BE2C (cell line): ENCODE data around the gene SERPINI1.

Source experiments
- DNase-seq: peaks from one replicate; pipeline ENCODE4 v3.0.0-alpha.2; 2020
- H3K27me3 ChIP-seq: fragments of 250-450 bp; sonication (Bioruptor Pico); 2 replicates; pipeline ENCODE4 v1.5.1; 2020; ENCODE audit warnings: mild to moderate bottlenecking
- H3K36me3 ChIP-seq: fragments of 250-450 bp; sonication (Bioruptor Pico); 2 replicates; pipeline ENCODE4 v1.5.1; 2020; ENCODE audit warnings: mild to moderate bottlenecking
- H3K4me1 ChIP-seq: fragments of 250-450 bp; sonication (Bioruptor Pico); 2 replicates; pipeline ENCODE4 v1.5.1; 2020
- H3K4me3 ChIP-seq: 2 replicates; pipeline ENCODE4 v1.5.1; 2011; ENCODE audit warnings: low read depth, low read length
- H3K9me3 ChIP-seq: fragments of 250-450 bp; sonication (Bioruptor Pico); 2 replicates; pipeline ENCODE4 v1.5.1; 2020
- CTCF ChIP-seq: IDR thresholded peaks from 2 replicates; pipeline ENCODE4 v1.5.1; 2012; ENCODE audit warnings: mild to moderate bottlenecking, low read depth, low read length

SERPINI1 gene

GRCh38 chr3:167837466-167837865 is 101.9 kb downstream of the SERPINI1 start:
- no peak for TF ChIP-seq CTCF
- DNase-seq = no peak
- Histone ChIP-seq H3K4me1 (no peaks in the 10 kb centered on the region), H3K9me3 (no peaks in the 10 kb centered on the region), H3K36me3 (no peaks in the 10 kb centered on the region), H3K4me3 (no peak overlapping the region), H3K27me3 (peaks cover 5% of the 10 kb centered on the region)

- TF ChIP-seq CTCF = no peak
- no peaks in the 10 kb centered on the region for H3K36me3 ChIP-seq
- H3K4me3 ChIP-seq = no peak overlapping the region
- H3K9me3 ChIP-seq = no peaks in the 10 kb centered on the region
- no peak for DNase-seq
- H3K27me3 ChIP-seq = peaks cover 5% of the 10 kb centered on the region
- H3K4me1 ChIP-seq = no peaks in the 10 kb centered on the region
Measured at GRCh38 chr3:167839460-167840134, 104.1 kb downstream of the SERPINI1 start.

- Histone ChIP-seq H3K4me1 (no peaks in the 10 kb centered on the region), H3K4me3 (no peak overlapping the region), H3K36me3 (no peaks in the 10 kb centered on the region), H3K27me3 (peaks cover 5% of the 10 kb centered on the region), H3K9me3 (no peaks in the 10 kb centered on the region)
- no peak for TF ChIP-seq CTCF
- no peak for DNase-seq
Measured at GRCh38 chr3:167840247-167840646, 104.7 kb downstream of the SERPINI1 start.

- H3K4me3 ChIP-seq = no peak overlapping the region
- no peak for TF ChIP-seq CTCF
- no peaks in the 10 kb centered on the region for H3K4me1 ChIP-seq
- H3K36me3 ChIP-seq = no peaks in the 10 kb centered on the region
- no peak for DNase-seq
- H3K27me3 ChIP-seq = peaks cover 5% of the 10 kb centered on the region
- no peaks in the 10 kb centered on the region for H3K9me3 ChIP-seq
Measured at GRCh38 chr3:167843481-167843880, 108.0 kb downstream of the SERPINI1 start.

- H3K36me3 ChIP-seq = no peaks in the 10 kb centered on the region
- no peaks in the 10 kb centered on the region for H3K9me3 ChIP-seq
- peaks cover 5% of the 10 kb centered on the region for H3K27me3 ChIP-seq
- H3K4me1 ChIP-seq = no peaks in the 10 kb centered on the region
- TF ChIP-seq CTCF = no peak
- DNase-seq = no peak
- no peak overlapping the region for H3K4me3 ChIP-seq
Measured at GRCh38 chr3:167843886-167844285, 108.4 kb downstream of the SERPINI1 start.

GRCh38 chr3:167844528-167844927 is 109.0 kb downstream of the SERPINI1 start:
- Histone ChIP-seq H3K9me3 (no peaks in the 10 kb centered on the region), H3K4me1 (no peaks in the 10 kb centered on the region), H3K27me3 (peaks cover 2% of the 10 kb centered on the region), H3K4me3 (no peak overlapping the region), H3K36me3 (no peaks in the 10 kb centered on the region)
- no peak for DNase-seq
- TF ChIP-seq CTCF = no peak
